ENCODE results near the gene INHBA.

Gene INHBA

GRCh38 chr7:41702635-41703371 is at the start of gene INHBA:
Gene INHBA, minus strand, starts transcription at chr7:41703090. Its CDS starts 2,716 bp downstream, at chr7:41700374.
- no peak for DNase-seq

GRCh38 chr7:41752615-41753014 is 49.7 kb upstream of the INHBA start:
- DNase-seq: no peak

- no peak for DNase-seq
Observed at GRCh38 chr7:41750661-41751540, 48.0 kb upstream of the INHBA start.

GRCh38 chr7:41747961-41748360 is 45.1 kb upstream of the INHBA start:
- DNase-seq: no peak

GRCh38 chr7:41745451-41745850 is 42.6 kb upstream of the INHBA start:
- DNase-seq: no peak

- DNase-seq: no peak
Observed at GRCh38 chr7:41744161-41744560, 41.3 kb upstream of the INHBA start.

- DNase-seq: no peak
Observed at GRCh38 chr7:41742401-41743020, 39.6 kb upstream of the INHBA start.

GRCh38 chr7:41738806-41739205 is 35.9 kb upstream of the INHBA start:
- no peak for DNase-seq

GRCh38 chr7:41738336-41738735 is 35.4 kb upstream of the INHBA start:
- DNase-seq: no peak

- no peak for DNase-seq
Observed at GRCh38 chr7:41735206-41735605, 32.3 kb upstream of the INHBA start.

- no peak for DNase-seq
Observed at GRCh38 chr7:41732843-41733306, 30.0 kb upstream of the INHBA start.

- no peak for DNase-seq
Observed at GRCh38 chr7:41732436-41732785, 29.5 kb upstream of the INHBA start.

- DNase-seq: no peak
Observed at GRCh38 chr7:41731493-41732435, 28.9 kb upstream of the INHBA start.

GRCh38 chr7:41730668-41731067 is 27.8 kb upstream of the INHBA start:
- DNase-seq: no peak

GRCh38 chr7:41730161-41730560 is 27.3 kb upstream of the INHBA start:
- no peak for DNase-seq

GRCh38 chr7:41729059-41729458 is 26.2 kb upstream of the INHBA start:
- no peak for DNase-seq

- no peak for DNase-seq
Observed at GRCh38 chr7:41725013-41725412, 22.1 kb upstream of the INHBA start.

GRCh38 chr7:41720886-41721285 is 18.0 kb upstream of the INHBA start:
- DNase-seq: no peak

- no peak for DNase-seq
Observed at GRCh38 chr7:41720046-41720445, 17.2 kb upstream of the INHBA start.

- no peak for DNase-seq
Observed at GRCh38 chr7:41716691-41717090, 13.8 kb upstream of the INHBA start.

GRCh38 chr7:41715000-41715399 is 12.1 kb upstream of the INHBA start:
- DNase-seq: no peak

GRCh38 chr7:41711283-41712064 is 8.6 kb upstream of the INHBA start:
- DNase-seq: no peak

Measured in NCI-H1694 (cell line).